Thyroid gland (tissue), 4 donors: ENCODE data around the gene PHF11. TPM values are rescaled to one million over a fixed set of nuclear protein-coding genes. Genes with fewer than 3 reads are reported as not detected.

ENCODE experiments used
- DNase-seq, 2 donors: peaks; one replicate each; pipeline ENCODE4 v3.0.0-alpha.2; 2019
- H3K27ac ChIP-seq, 3 donors: fragments of 200-600 bp; sonication (generic); 1 replicate in 2 of 3; 2 replicates in 1 of 3; pipeline ENCODE4 v1.5.1; 2016 to 2019; ENCODE audit warnings: mild to moderate bottlenecking in 1 of 3, moderate library complexity in 1 of 3
- H3K27me3 ChIP-seq: fragments of 200-600 bp; sonication (generic); one replicate; pipeline ENCODE4 v1.5.1; 2019
- H3K36me3 ChIP-seq, 2 donors: fragments of 200-600 bp; sonication (generic); one replicate each; pipeline ENCODE4 v1.5.1; 2016 to 2019
- H3K4me1 ChIP-seq, 2 donors: fragments of 200-600 bp; sonication (generic); one replicate each; pipeline ENCODE4 v1.5.1; 2017 to 2019
- H3K4me3 ChIP-seq, 3 donors: fragments of 200-600 bp; sonication (generic); replicated peaks in 1 of 3; 1 replicate in 2 of 3; 2 replicates in 1 of 3; pipeline ENCODE4 v1.5.1; 2016; ENCODE audit warnings: mild to moderate bottlenecking in 1 of 3
- H3K9me3 ChIP-seq: fragments of 200-600 bp; sonication (generic); one replicate; pipeline ENCODE4 v1.5.1; 2017
- CTCF ChIP-seq, 6 experiments: fragments of 200-600 bp in 3 of 6; fragments of 450-650 bp in 3 of 6; sonication (generic) in 3 of 6; IDR thresholded peaks; one replicate each; pipeline ENCODE4 v1.5.1; 2016 to 2019; ENCODE audit warnings: antibody characterized with exemption in 6 of 6, mild to moderate bottlenecking in 2 of 6, inconsistent platforms in 1 of 6, moderate library complexity in 1 of 6
- POLR2A ChIP-seq, 2 donors: fragments of 450-650 bp; IDR thresholded peaks; one replicate each; pipeline ENCODE4 v1.6.1; 2017; ENCODE audit warnings: antibody characterized with exemption in 2 of 2, mild to moderate bottlenecking in 2 of 2, moderate library complexity in 1 of 2
- WGBS, 2 donors: methylation state at CpG; one replicate each; pipeline ENCODE4 v1.1.5; 2017; 5-methylcytosine and 5-hydroxymethylcytosine counted together
- intact Hi-C: fragments of 100-400 bp; cut with DNase I; formaldehyde crosslinking; loops from one replicate; pipeline ENCODE4 v1.15.1; 2023
- total RNA-seq, 4 donors: library from RNA; depleted of rRNA; stranded (reverse); fragments of >200 nt; gene quantifications; one replicate each; pipeline ENCODE4 v1.2.3, GENCODE V29; 2016

PHF11 gene
- total RNA-seq, 4 donors from 2014 or later, result 53.9 to 71.4 (median 64.2) TPM

- Histone ChIP-seq H3K4me3 (no peak overlapping the region), H3K9me3 (no peaks in the 10 kb centered on the region), H3K36me3 (no peaks in the 10 kb centered on the region), H3K27me3 (no peaks in the 10 kb centered on the region), H3K4me1 (peaks cover 8 to 27% of the 10 kb centered on the region in 2 donors), H3K27ac (no peak overlapping the region)
- whole genome bisulfite sequencing, 2 donors, result 95 to 97% methylated on average over 8 of the region's 8 CpGs
- DNase-seq, result no peak
- intact Hi-C loops, result loop anchor here (10.0 kb wide), 1 partner anchor 132 kb away; the partner anchor contains the start of gene RCBTB1
- TF ChIP-seq CTCF (IDR thresholded peaks at IDR 0.05), result no peak
- no peak for TF ChIP-seq POLR2A (IDR thresholded peaks at IDR 0.05)
These were observed 42.9 kb upstream of the PHF11 start for GRCh38 chr13:49452725-49453457.

GRCh38 chr13:49453465-49453864 is 42.3 kb upstream of the PHF11 start:
- 98% methylated on average over 7 of the region's 7 CpGs for WGBS, 2 donors
- Histone ChIP-seq H3K4me3 (no peak overlapping the region), H3K9me3 (no peaks in the 10 kb centered on the region), H3K27me3 (no peaks in the 10 kb centered on the region), H3K36me3 (no peaks in the 10 kb centered on the region), H3K4me1 (peaks cover 7 to 22% of the 10 kb centered on the region in 2 donors), H3K27ac (no peak overlapping the region)
- intact Hi-C loops, result loop anchor here (10.0 kb wide), 1 partner anchor 131 kb away; the partner anchor contains the start of gene RCBTB1
- TF ChIP-seq POLR2A (IDR thresholded peaks at IDR 0.05) (no peak), CTCF (IDR thresholded peaks at IDR 0.05) (no peak)
- no peak for DNase-seq

GRCh38 chr13:49454388-49455006 is 41.3 kb upstream of the PHF11 start:
- intact Hi-C loops, result loop anchor here (10.0 kb wide), 1 partner anchor 130 kb away; the partner anchor contains the start of gene RCBTB1
- WGBS, 2 donors, result 75 to 76% methylated on average over 4 of the region's 4 CpGs
- H3K27ac ChIP-seq, result no peak overlapping the region
- TF ChIP-seq POLR2A (IDR thresholded peaks at IDR 0.05), result no peak
- no peak for TF ChIP-seq CTCF (IDR thresholded peaks at IDR 0.05)
- no peak overlapping the region for H3K4me3 ChIP-seq
- peaks cover 7 to 22% of the 10 kb centered on the region in 2 donors for H3K4me1 ChIP-seq
- H3K36me3 ChIP-seq, result no peaks in the 10 kb centered on the region
- no peaks in the 10 kb centered on the region for H3K9me3 ChIP-seq
- DNase-seq, result no peak
- H3K27me3 ChIP-seq, result no peaks in the 10 kb centered on the region

GRCh38 chr13:49455007-49455398 is 40.8 kb upstream of the PHF11 start:
- intact Hi-C loops, result loop anchor here (10.0 kb wide), 1 partner anchor 130 kb away; the partner anchor contains the start of gene RCBTB1
- H3K4me1 ChIP-seq, result peaks cover 7 to 22% of the 10 kb centered on the region in 2 donors
- H3K27me3 ChIP-seq, result no peaks in the 10 kb centered on the region
- H3K4me3 ChIP-seq, result no peak overlapping the region
- no peaks in the 10 kb centered on the region for H3K9me3 ChIP-seq
- no peak for DNase-seq
- H3K36me3 ChIP-seq, result no peaks in the 10 kb centered on the region
- no peak overlapping the region for H3K27ac ChIP-seq
- TF ChIP-seq CTCF (IDR thresholded peaks at IDR 0.05), result no peak
- TF ChIP-seq POLR2A (IDR thresholded peaks at IDR 0.05), result no peak

- Histone ChIP-seq H3K4me1 (peaks cover 7 to 22% of the 10 kb centered on the region in 2 donors), H3K27me3 (no peaks in the 10 kb centered on the region), H3K27ac (no peak overlapping the region), H3K36me3 (no peaks in the 10 kb centered on the region), H3K9me3 (no peaks in the 10 kb centered on the region), H3K4me3 (no peak overlapping the region)
- TF ChIP-seq CTCF (IDR thresholded peaks at IDR 0.05) (no peak), POLR2A (IDR thresholded peaks at IDR 0.05) (no peak)
- no peak for DNase-seq
- intact Hi-C loops, result loop anchor here (10.0 kb wide), 1 partner anchor 129 kb away; the partner anchor contains the start of gene RCBTB1
- 94 to 95% methylated on average over 1 of the region's 1 CpG for WGBS, 2 donors
These were observed 39.6 kb upstream of the PHF11 start for GRCh38 chr13:49456156-49456555.
